Epithelial cell of esophagus (primary cell): ENCODE measurements around the gene CLIP1.
"Not testable (repeated sequence)": the region's sequence is repeated elsewhere in the genome, so short reads cannot be mapped to it uniquely, and the experiment has no call there.

Source experiments
- DNase-seq: peaks from one replicate; pipeline ENCODE4 v3.0.0; 2010; ENCODE audit warnings: low read depth
- H3K4me3 ChIP-seq: 2 replicates; pipeline ENCODE4 v1.5.1; 2011; ENCODE audit warnings: mild to moderate bottlenecking, low read length, control low read depth
- CTCF ChIP-seq: IDR thresholded peaks from 2 replicates; pipeline ENCODE4 v1.5.1; 2011; ENCODE audit warnings: low read depth, mild to moderate bottlenecking, low read length, control low read depth, inconsistent platforms; ENCODE audit not compliant: insufficient read depth; ENCODE audit errors: missing control alignments

CLIP1 gene

GRCh38 chr12:122371475-122372045 lies 50.9 kb downstream of the CLIP1 start:
- no peak for TF ChIP-seq CTCF
- no peak overlapping the region for H3K4me3 ChIP-seq
- no peak for DNase-seq

- no peak for TF ChIP-seq CTCF
- peak; percentile 53 for DNase-seq
- H3K4me3 ChIP-seq, result no peak overlapping the region
Observed at GRCh38 chr12:122368361-122369073, 54.0 kb downstream of the CLIP1 start.

- H3K4me3 ChIP-seq, DNase-seq: not testable (repeated sequence)
Observed at GRCh38 chr12:122367632-122368031, 54.8 kb downstream of the CLIP1 start.

- H3K4me3 ChIP-seq, result no peak overlapping the region
- TF ChIP-seq CTCF, result no peak
- peak; percentile 94 for DNase-seq
Observed at GRCh38 chr12:122366685-122367475, 55.6 kb downstream of the CLIP1 start.

- not testable (repeated sequence) for DNase-seq, H3K4me3 ChIP-seq
Observed at GRCh38 chr12:122365226-122365625, 57.2 kb downstream of the CLIP1 start.

- TF ChIP-seq CTCF, result no peak
- DNase-seq, result no peak
- no peak overlapping the region for H3K4me3 ChIP-seq
Observed at GRCh38 chr12:122363782-122364181, 58.7 kb downstream of the CLIP1 start.

GRCh38 chr12:122362755-122363154 lies 59.7 kb downstream of the CLIP1 start:
- TF ChIP-seq CTCF, result no peak
- DNase-seq, result no peak
- no peak overlapping the region for H3K4me3 ChIP-seq

GRCh38 chr12:122358403-122358802 lies 64.1 kb downstream of the CLIP1 start:
- not testable (repeated sequence) for DNase-seq, H3K4me3 ChIP-seq

- not testable (repeated sequence) for H3K4me3 ChIP-seq, DNase-seq
Observed at GRCh38 chr12:122357536-122357935, 64.9 kb downstream of the CLIP1 start.

GRCh38 chr12:122356991-122357390 lies 65.5 kb downstream of the CLIP1 start:
- DNase-seq, H3K4me3 ChIP-seq: not testable (repeated sequence)
